Measurements from ENCODE around the gene BMERB1.
"Not testable (repeated sequence)": the region's sequence is repeated elsewhere in the genome, so short reads cannot be mapped to it uniquely, and the experiment has no call there.

- TF ChIP-seq POLR2AphosphoS5, TAF1, SPI1 (IDR thresholded peaks at IDR 0.05; ENCODE audit: low read depth, low read length): not testable (repeated sequence)
These were observed 44.5 kb upstream of the BMERB1 start for GRCh38 chr16:15389916-15390315.

Data from GM12891 (cell line).